Psoas muscle (tissue), 8 donors: ENCODE data around the gene TAPT1. TPM values are rescaled to one million over a fixed set of nuclear protein-coding genes. Genes with fewer than 3 reads are reported as not detected.

Experiments used
- ATAC-seq, 4 donors: fragments of 200-7000 bp; cut with Tn5 transposase; one replicate each; pipeline ENCODE4 v1.9.1; 2020; ENCODE audit warnings: moderate library complexity in 3 of 4, mild to moderate bottlenecking in 2 of 4
- DNase-seq, 2 donors: peaks; one replicate each; pipeline ENCODE4 v3.0.0-alpha.2; 2020
- H3K27ac ChIP-seq: fragments of 200-600 bp; one replicate; pipeline ENCODE4 v1.8.0; 2022
- H3K27me3 ChIP-seq, 3 donors: fragments of 200-600 bp in 1 of 3; one replicate each; pipeline versions ENCODE4 v1.6.1 to v1.8.0; 2013 to 2022; ENCODE audit warnings: low read length in 2 of 3, mild to moderate bottlenecking in 2 of 3, moderate library complexity in 1 of 3; ENCODE audit not compliant: insufficient read depth in 3 of 3
- H3K36me3 ChIP-seq, 2 donors: fragments of 200-600 bp in 1 of 2; one replicate each; pipeline versions ENCODE4 v1.6.1 to v1.8.0; 2013 to 2022; ENCODE audit warnings: low read depth in 1 of 2, mild to moderate bottlenecking in 1 of 2, moderate library complexity in 1 of 2; ENCODE audit not compliant: insufficient read depth in 1 of 2
- H3K4me1 ChIP-seq: fragments of 200-600 bp; one replicate; pipeline ENCODE4 v1.8.0; 2022
- H3K4me3 ChIP-seq: fragments of 200-600 bp; one replicate; pipeline ENCODE4 v1.8.0; 2022; ENCODE audit warnings: mild to moderate bottlenecking
- H3K9me3 ChIP-seq: fragments of 200-600 bp; one replicate; pipeline ENCODE4 v1.8.0; 2022
- WGBS, 3 donors: extraction: QIAGEN DNeasy Blood & Tissue Kit; methylation state at CpG; one replicate each; pipeline versions ENCODE4 v1.1.6 to v1.1.7; 2013; 5-methylcytosine and 5-hydroxymethylcytosine counted together
- intact Hi-C, 2 donors: fragments of 100-400 bp; cut with DNase I; formaldehyde crosslinking; loops; one replicate each; pipeline versions ENCODE4 v1.11.0 to v1.14.2; 2022
- polyA plus RNA-seq, 3 donors: library from polyadenylated mRNA; stranded (reverse); fragments of 200-250 nt; gene quantifications; one replicate each; pipeline ENCODE4 v1.2.3, GENCODE V29; 2013
- total RNA-seq, 4 donors: library from RNA; stranded (reverse); fragmentation: NEBNext Ultra II Directional in 2 of 4; extraction: Animal tissue kit (Norgen Biotek cat#: 25700) in 2 of 4; gene quantifications; one replicate each; pipeline versions ENCODE4 v1.2.1 to v1.2.4, GENCODE V29; 2021 to 2023
- TF ChIP-seq, protein P1 (sequence below): fragments of 200-600 bp; IDR thresholded peaks from one replicate; pipeline ENCODE4 v1.8.0; 2022; ENCODE audit warnings: antibody characterized with exemption
- donor health status: healthy with polysubstance abuse.
- donor health status: DM: no; HTN: no; CAD: no; lungs with moderate emphysema.
- donor health status: Bipolar disorder and iron deficiency.
- donor health status: healthy.
- donor health status: DM: yes; HTN: yes; CAD: no.
- donor health status: DM: no; HTN: no; CAD: no.
- donor health status: DM: no; HTN: no; CAD: no.
- donor health status: DM: yes; HTN: yes; CAD: no.

The TAPT1 gene
- total and polyA plus RNA-seq, 7 donors: 14.2 to 101 (median 46.9) TPM

DNA sequence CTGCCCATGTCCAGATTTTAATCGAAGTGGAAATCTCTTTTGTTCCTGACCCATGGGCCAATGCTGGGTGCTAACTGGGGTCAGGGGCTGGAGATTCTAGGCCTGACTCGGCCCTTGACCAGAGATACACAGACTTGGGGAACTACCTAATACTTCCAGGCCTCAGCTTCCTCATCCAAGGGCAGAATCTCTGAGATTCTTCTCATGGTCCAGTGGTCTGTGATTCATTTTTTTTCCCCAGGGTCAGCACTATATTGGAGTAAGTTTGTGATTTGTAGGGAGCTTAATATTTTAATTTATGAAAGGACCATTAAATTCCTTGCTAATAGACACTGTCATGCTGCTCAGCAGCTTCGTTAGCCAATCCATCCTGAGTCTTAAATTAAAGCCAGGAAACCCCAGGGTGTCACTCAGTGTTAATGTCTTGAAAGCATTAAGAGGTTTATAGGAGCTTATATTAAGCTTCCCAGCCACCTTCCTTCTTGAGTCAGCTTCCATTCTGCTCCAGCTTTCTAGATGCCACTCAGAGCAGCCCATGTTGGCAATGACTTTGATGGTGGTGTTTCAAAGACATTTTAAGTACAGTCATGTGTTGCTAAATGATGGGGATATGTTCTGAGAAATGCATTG lies 115.5 kb downstream of the TAPT1 start:
- ATAC-seq: no peak
- Histone ChIP-seq H3K27ac (no peak overlapping the region), H3K4me1 (peaks cover 18% of the 10 kb centered on the region), H3K9me3 (no peaks in the 10 kb centered on the region), H3K36me3 (no peaks in the 10 kb centered on the region), H3K4me3 (no peak overlapping the region), H3K27me3 (no peaks in the 10 kb centered on the region)
- TF ChIP-seq, protein P1, sequence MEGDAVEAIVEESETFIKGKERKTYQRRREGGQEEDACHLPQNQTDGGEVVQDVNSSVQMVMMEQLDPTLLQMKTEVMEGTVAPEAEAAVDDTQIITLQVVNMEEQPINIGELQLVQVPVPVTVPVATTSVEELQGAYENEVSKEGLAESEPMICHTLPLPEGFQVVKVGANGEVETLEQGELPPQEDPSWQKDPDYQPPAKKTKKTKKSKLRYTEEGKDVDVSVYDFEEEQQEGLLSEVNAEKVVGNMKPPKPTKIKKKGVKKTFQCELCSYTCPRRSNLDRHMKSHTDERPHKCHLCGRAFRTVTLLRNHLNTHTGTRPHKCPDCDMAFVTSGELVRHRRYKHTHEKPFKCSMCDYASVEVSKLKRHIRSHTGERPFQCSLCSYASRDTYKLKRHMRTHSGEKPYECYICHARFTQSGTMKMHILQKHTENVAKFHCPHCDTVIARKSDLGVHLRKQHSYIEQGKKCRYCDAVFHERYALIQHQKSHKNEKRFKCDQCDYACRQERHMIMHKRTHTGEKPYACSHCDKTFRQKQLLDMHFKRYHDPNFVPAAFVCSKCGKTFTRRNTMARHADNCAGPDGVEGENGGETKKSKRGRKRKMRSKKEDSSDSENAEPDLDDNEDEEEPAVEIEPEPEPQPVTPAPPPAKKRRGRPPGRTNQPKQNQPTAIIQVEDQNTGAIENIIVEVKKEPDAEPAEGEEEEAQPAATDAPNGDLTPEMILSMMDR: no peak
- no peak for DNase-seq
- 65 to 83% (median 70%) methylated on average over 3 of the region's 3 CpGs for WGBS, 3 donors
- intact Hi-C loops: no loop called here

Other genes with a start within 250 kb of the TAPT1 start
- 1 to 10 TPM in 2 of 4 donors, under 1 TPM in 2; 0.84 to 1.5 (median 1.1) TPM for gene PROM1, start 142.4 kb downstream of the TAPT1 start, total RNA-seq
- under 1 TPM; 0.16 to 0.20 (median 0.18) TPM for gene PROM1, start 142.4 kb downstream of the TAPT1 start, polyA plus RNA-seq